CD14-positive monocyte (primary cell): ENCODE measurements around the gene RACK1. TPM values are rescaled to one million over a fixed set of nuclear protein-coding genes. Genes with fewer than 3 reads are reported as not detected.
"Not testable (repeated sequence)": the region's sequence is repeated elsewhere in the genome, so short reads cannot be mapped to it uniquely, and the experiment has no call there.

Source experiments
- DNase-seq, 3 donors: peaks; one replicate each; pipeline ENCODE4 v3.0.0-alpha.2; 2011 to 2022
- H2AFZ ChIP-seq: 2 replicates; pipeline ENCODE4 v1.6.0; 2012; ENCODE audit warnings: mild to moderate bottlenecking, low read depth, low read length, inconsistent platforms; ENCODE audit not compliant: insufficient read depth, poor library complexity, severe bottlenecking
- H3K27ac ChIP-seq, 2 donors: 1 replicate in 1 of 2; 2 replicates in 1 of 2; pipeline ENCODE4 v1.5.1; 2012 to 2013; ENCODE audit warnings: low read length in 2 of 2, control low read depth in 1 of 2, inconsistent platforms in 1 of 2, low read depth in 1 of 2, mild to moderate bottlenecking in 1 of 2
- H3K27me3 ChIP-seq, 2 donors: one replicate each; pipeline versions ENCODE4 v1.6.0 to v1.6.1; 2011 to 2013; ENCODE audit warnings: low read length in 2 of 2; ENCODE audit not compliant: control insufficient read depth in 2 of 2, insufficient read depth in 2 of 2
- H3K36me3 ChIP-seq, 2 donors: replicated peaks in 1 of 2; 1 replicate in 1 of 2; 2 replicates in 1 of 2; pipeline versions ENCODE4 v1.5.1 to v1.6.1; 2012 to 2013; ENCODE audit warnings: low read length in 2 of 2, control low read depth in 1 of 2, inconsistent platforms in 1 of 2, mild to moderate bottlenecking in 1 of 2; ENCODE audit not compliant: insufficient read depth in 2 of 2, control insufficient read depth in 1 of 2
- H3K4me1 ChIP-seq, 2 donors: 1 replicate in 1 of 2; 2 replicates in 1 of 2; pipeline versions ENCODE4 v1.5.1 to v1.6.1; 2012 to 2013; ENCODE audit warnings: low read length in 2 of 2, control low read depth in 1 of 2, inconsistent platforms in 1 of 2, mild to moderate bottlenecking in 1 of 2, moderate library complexity in 1 of 2; ENCODE audit not compliant: insufficient read depth in 2 of 2, control insufficient read depth in 1 of 2
- H3K4me2 ChIP-seq: replicated peaks from 2 replicates; pipeline ENCODE3; 2012; ENCODE audit warnings: low read length, moderate library complexity, mild to moderate bottlenecking; ENCODE audit not compliant: poor library complexity, severe bottlenecking; ENCODE audit errors: extremely low read depth
- H3K4me3 ChIP-seq, 3 experiments: fragments of 200-600 bp in 1 of 3; sonication (generic) in 1 of 3; replicated peaks in 1 of 3; 1 replicate in 2 of 3; 2 replicates in 1 of 3; pipeline ENCODE4 v1.5.1; 2011 to 2013; ENCODE audit warnings: low read length in 3 of 3, mild to moderate bottlenecking in 3 of 3, control low read depth in 2 of 3, low read depth in 2 of 3, inconsistent platforms in 1 of 3, moderate library complexity in 1 of 3
- H3K79me2 ChIP-seq: 2 replicates; pipeline ENCODE4 v1.6.0; 2012; ENCODE audit warnings: mild to moderate bottlenecking, control low read depth, inconsistent platforms, low read length, moderate library complexity; ENCODE audit not compliant: insufficient read depth
- H3K9ac ChIP-seq: 2 replicates; pipeline ENCODE4 v1.6.0; 2017; ENCODE audit warnings: low read length, mild to moderate bottlenecking; ENCODE audit not compliant: insufficient read depth, poor library complexity, severe bottlenecking
- H3K9me3 ChIP-seq, 2 donors: replicated peaks in 1 of 2; 1 replicate in 1 of 2; 2 replicates in 1 of 2; pipeline versions ENCODE4 v1.5.1 to v1.6.1; 2012 to 2013; ENCODE audit warnings: low read length in 2 of 2, control low read depth in 1 of 2; ENCODE audit not compliant: control insufficient read depth in 1 of 2, insufficient read depth in 1 of 2
- H4K20me1 ChIP-seq: 2 replicates; pipeline ENCODE4 v1.6.0; 2012; ENCODE audit warnings: mild to moderate bottlenecking, low read length, control low read depth, moderate library complexity; ENCODE audit not compliant: insufficient read depth
- H3K27ac Mint-ChIP-seq, 7 donors: one replicate each; pipeline ENCODE4 v1.8.0; 2020; ENCODE audit warnings: mild to moderate bottlenecking in 7 of 7, mixed read lengths in 7 of 7, moderate library complexity in 6 of 7, inconsistent platforms in 2 of 7
- H3K27me3 Mint-ChIP-seq, 3 donors: one replicate each; pipeline ENCODE4 v1.8.0; 2021 to 2022; ENCODE audit warnings: low read depth in 3 of 3, mild to moderate bottlenecking in 3 of 3, mixed read lengths in 3 of 3, moderate library complexity in 3 of 3, inconsistent platforms in 1 of 3
- H3K36me3 Mint-ChIP-seq, 2 donors: one replicate each; pipeline ENCODE4 v1.8.0; 2020; ENCODE audit warnings: mixed read lengths in 2 of 2, inconsistent platforms in 1 of 2, mild to moderate bottlenecking in 1 of 2
- H3K4me1 Mint-ChIP-seq: one replicate; pipeline ENCODE4 v1.8.0; 2020; ENCODE audit warnings: mild to moderate bottlenecking, mixed read lengths
- H3K4me3 Mint-ChIP-seq, 2 donors: one replicate each; pipeline ENCODE4 v1.8.0; 2020; ENCODE audit warnings: mild to moderate bottlenecking in 2 of 2, mixed read lengths in 2 of 2, moderate library complexity in 1 of 2
- H3K9me3 Mint-ChIP-seq, 7 donors: one replicate each; pipeline ENCODE4 v1.8.0; 2020 to 2022; ENCODE audit warnings: mixed read lengths in 7 of 7, mild to moderate bottlenecking in 6 of 7, moderate library complexity in 6 of 7, inconsistent platforms in 2 of 7
- WGBS: methylation state at CpG from one replicate; pipeline ENCODE4 v1.1.5; 2013; ENCODE audit warnings: missing lambda C conversion rate; ENCODE audit not compliant: insufficient coverage; 5-methylcytosine and 5-hydroxymethylcytosine counted together
- intact Hi-C, 2 donors: fragments of 100-400 bp; cut with micrococcal nuclease; formaldehyde crosslinking; loops; one replicate each; pipeline versions ENCODE4 v1.15.0 to v1.15.1; 2023
- polyA plus RNA-seq, 3 donors: library from polyadenylated mRNA; depleted of rRNA in 1 of 3; unstranded in 2 of 3; stranded (reverse) in 1 of 3; fragments of 300-500 nt in 2 of 3; fragments of >200 nt in 1 of 3; fragmentation: Illumina TruSeq in 2 of 3; gene quantifications; 1 replicate in 2 of 3; 2 replicates in 1 of 3; pipeline ENCODE4 v1.2.3, GENCODE V29; 2012 to 2021
- TF ChIP-seq, protein P1 (sequence below): fragments of 200-600 bp; IDR thresholded peaks from one replicate; pipeline ENCODE4 v1.8.0; 2022; ENCODE audit warnings: antibody characterized with exemption, mild to moderate bottlenecking

RACK1 gene
- polyA plus RNA-seq, 3 donors = 1,150 to 2,356 (median 1,195) TPM

DNA sequence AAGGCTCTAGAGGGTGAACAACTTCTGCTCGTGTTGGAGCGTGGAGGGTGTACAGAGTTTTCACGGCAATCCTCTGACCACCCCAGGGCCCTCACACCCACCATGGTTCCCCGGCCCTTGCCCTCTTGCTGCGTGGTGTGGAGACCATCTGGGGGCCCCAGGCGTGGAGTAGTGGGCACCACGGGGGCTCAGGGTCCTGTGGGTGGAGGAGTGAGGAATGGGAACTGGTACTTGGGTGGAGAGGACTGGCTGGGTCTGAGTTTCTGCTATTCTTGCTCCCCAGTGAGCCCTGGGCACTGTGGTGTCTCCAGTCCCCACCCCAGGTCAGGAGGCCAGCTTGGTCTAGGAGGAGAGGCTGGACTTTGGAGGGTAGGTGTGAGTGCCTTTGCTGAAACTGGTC, 39.2 kb upstream of the RACK1 start:
- no peaks in the 10 kb centered on the region for H3K79me2 ChIP-seq
- no peak overlapping the region for H3K4me3 Mint-ChIP-seq
- H3K27me3 Mint-ChIP-seq = peaks cover 0 to 5% (median 1%) of the 10 kb centered on the region in 3 donors
- no peaks in the 10 kb centered on the region for H4K20me1 ChIP-seq
- H3K4me2 ChIP-seq = no peak overlapping the region
- no peaks in the 10 kb centered on the region for H3K36me3 ChIP-seq
- H3K4me3 ChIP-seq = no peak overlapping the region
- no peaks in the 10 kb centered on the region for H3K4me1 ChIP-seq
- H3K9me3 Mint-ChIP-seq = peaks cover 0 to 4% (median 0%) of the 10 kb centered on the region in 7 donors
- TF ChIP-seq, protein P1, sequence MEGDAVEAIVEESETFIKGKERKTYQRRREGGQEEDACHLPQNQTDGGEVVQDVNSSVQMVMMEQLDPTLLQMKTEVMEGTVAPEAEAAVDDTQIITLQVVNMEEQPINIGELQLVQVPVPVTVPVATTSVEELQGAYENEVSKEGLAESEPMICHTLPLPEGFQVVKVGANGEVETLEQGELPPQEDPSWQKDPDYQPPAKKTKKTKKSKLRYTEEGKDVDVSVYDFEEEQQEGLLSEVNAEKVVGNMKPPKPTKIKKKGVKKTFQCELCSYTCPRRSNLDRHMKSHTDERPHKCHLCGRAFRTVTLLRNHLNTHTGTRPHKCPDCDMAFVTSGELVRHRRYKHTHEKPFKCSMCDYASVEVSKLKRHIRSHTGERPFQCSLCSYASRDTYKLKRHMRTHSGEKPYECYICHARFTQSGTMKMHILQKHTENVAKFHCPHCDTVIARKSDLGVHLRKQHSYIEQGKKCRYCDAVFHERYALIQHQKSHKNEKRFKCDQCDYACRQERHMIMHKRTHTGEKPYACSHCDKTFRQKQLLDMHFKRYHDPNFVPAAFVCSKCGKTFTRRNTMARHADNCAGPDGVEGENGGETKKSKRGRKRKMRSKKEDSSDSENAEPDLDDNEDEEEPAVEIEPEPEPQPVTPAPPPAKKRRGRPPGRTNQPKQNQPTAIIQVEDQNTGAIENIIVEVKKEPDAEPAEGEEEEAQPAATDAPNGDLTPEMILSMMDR = no peak
- intact Hi-C loops = no loop called here
- no peak for DNase-seq
- no peaks in the 10 kb centered on the region for H3K27me3 ChIP-seq
- H3K9ac ChIP-seq = no peak overlapping the region
- H3K9me3 ChIP-seq = no peaks in the 10 kb centered on the region
- no peak overlapping the region for H3K27ac Mint-ChIP-seq
- 94% methylated on average over 3 of the region's 7 CpGs for WGBS
- H2AFZ ChIP-seq = no peak overlapping the region
- no peaks in the 10 kb centered on the region for H3K4me1 Mint-ChIP-seq
- H3K27ac ChIP-seq = no peak overlapping the region
- H3K36me3 Mint-ChIP-seq = no peaks in the 10 kb centered on the region

DNA sequence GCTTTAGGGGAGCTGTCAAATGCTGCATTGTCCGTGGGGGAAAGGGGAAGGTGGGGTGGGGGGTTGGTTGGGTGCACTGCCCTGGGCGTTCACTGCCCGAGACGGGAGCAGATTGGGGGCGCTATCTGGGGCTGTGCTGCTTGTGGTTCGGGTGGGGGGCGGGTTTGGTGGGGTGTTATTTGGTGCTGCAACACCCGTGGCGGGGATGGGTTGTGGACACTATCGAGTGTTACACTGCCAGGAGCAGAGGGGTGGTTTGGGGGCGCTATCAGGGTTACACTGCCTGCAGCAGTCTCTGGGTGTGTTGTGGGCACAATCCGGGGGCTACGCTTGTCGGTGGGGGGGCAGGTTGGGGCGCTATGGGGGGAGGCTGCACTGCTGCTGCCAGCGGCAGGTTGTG, 38.7 kb upstream of the RACK1 start:
- H3K9ac ChIP-seq = not testable (repeated sequence)
- WGBS = 98% methylated on average over 9 of the region's 16 CpGs

More for the DNA sequence above, 38.7 kb upstream of the RACK1 start:
- H3K27me3 Mint-ChIP-seq, H3K4me3 Mint-ChIP-seq, H3K36me3 Mint-ChIP-seq, H3K79me2 ChIP-seq, H4K20me1 ChIP-seq, H3K27ac ChIP-seq, H3K4me3 ChIP-seq, H2AFZ ChIP-seq, H3K27me3 ChIP-seq, DNase-seq, H3K4me1 ChIP-seq, H3K4me2 ChIP-seq, H3K27ac Mint-ChIP-seq, intact Hi-C loops, H3K9me3 Mint-ChIP-seq, H3K9me3 ChIP-seq, H3K4me1 Mint-ChIP-seq, H3K36me3 ChIP-seq: not testable (repeated sequence)
